Natural killer cell (primary cell): ENCODE measurements around the gene MEPCE. TPM values are rescaled to one million over a fixed set of nuclear protein-coding genes. Genes with fewer than 3 reads are reported as not detected.

Experiments used
- ATAC-seq, 3 donors: fragments of 150-1000 bp in 2 of 3; fragments of 200-7000 bp in 1 of 3; cut with Tn5 transposase; 1 replicate in 1 of 3; 2 replicates in 2 of 3; pipeline ENCODE4 v1.10.0; 2021; ENCODE audit warnings: mild to moderate bottlenecking in 2 of 3, moderate library complexity in 2 of 3
- DNase-seq, 2 donors: peaks; one replicate each; pipeline versions ENCODE4 v3.0.0 to v3.0.0-alpha.2; 2013 to 2021; ENCODE audit warnings: mixed read lengths in 1 of 2
- H3K27ac ChIP-seq: one replicate; pipeline ENCODE4 v1.5.1; 2013; ENCODE audit warnings: mild to moderate bottlenecking, low read length
- H3K27me3 ChIP-seq: one replicate; pipeline ENCODE4 v1.6.1; 2013; ENCODE audit warnings: low read length; ENCODE audit not compliant: control insufficient read depth, insufficient read depth
- H3K36me3 ChIP-seq: one replicate; pipeline ENCODE4 v1.6.1; 2013; ENCODE audit warnings: low read length; ENCODE audit not compliant: control insufficient read depth, insufficient read depth
- H3K4me1 ChIP-seq: one replicate; pipeline ENCODE4 v1.6.1; 2013; ENCODE audit warnings: low read length; ENCODE audit not compliant: control insufficient read depth, insufficient read depth
- H3K4me3 ChIP-seq: one replicate; pipeline ENCODE4 v1.5.1; 2013; ENCODE audit warnings: low read length
- H3K9me3 ChIP-seq: one replicate; pipeline ENCODE4 v1.6.1; 2013; ENCODE audit warnings: low read length; ENCODE audit not compliant: control insufficient read depth, insufficient read depth
- H3K27ac Mint-ChIP-seq, 2 donors: one replicate each; pipeline ENCODE4 v1.8.0; 2022; ENCODE audit warnings: mild to moderate bottlenecking in 2 of 2, mixed read lengths in 2 of 2, moderate library complexity in 1 of 2
- H3K27me3 Mint-ChIP-seq, 2 donors: one replicate each; pipeline ENCODE4 v1.8.0; 2022; ENCODE audit warnings: low read depth in 2 of 2, mixed read lengths in 2 of 2
- H3K36me3 Mint-ChIP-seq: one replicate; pipeline ENCODE4 v1.8.0; 2022; ENCODE audit warnings: mixed read lengths
- H3K4me1 Mint-ChIP-seq, 2 donors: one replicate each; pipeline ENCODE4 v1.8.0; 2022; ENCODE audit warnings: mixed read lengths in 2 of 2
- H3K4me3 Mint-ChIP-seq: one replicate; pipeline ENCODE4 v1.8.0; 2022; ENCODE audit warnings: mild to moderate bottlenecking, moderate library complexity, mixed read lengths
- H3K9me3 Mint-ChIP-seq, 2 donors: one replicate each; pipeline ENCODE4 v1.8.0; 2022; ENCODE audit warnings: mixed read lengths in 2 of 2
- WGBS: methylation state at CpG from one replicate; pipeline ENCODE4 v1.1.7; 2013; ENCODE audit warnings: missing lambda C conversion rate; ENCODE audit not compliant: insufficient coverage; 5-methylcytosine and 5-hydroxymethylcytosine counted together
- intact Hi-C: fragments of 100-400 bp; cut with micrococcal nuclease; formaldehyde crosslinking; loops from one replicate; pipeline ENCODE4 v1.14.2; 2022
- total RNA-seq, 4 donors: library from RNA; stranded (reverse); fragments of 120-200 nt in 1 of 4; gene quantifications; one replicate each; pipeline versions ENCODE4 v1.2.3 to v1.2.4, GENCODE V29; 2013 to 2022
- TF ChIP-seq, protein P1 (sequence below): fragments of 200-600 bp; IDR thresholded peaks from one replicate; pipeline ENCODE4 v1.8.0; 2022; ENCODE audit warnings: antibody characterized with exemption

Gene MEPCE
- total RNA-seq, 3 donors from 2014 or later (not counting 1 experiment from before 2014, with no cell fraction given) = 48.1 to 54.9 (median 54.1) TPM

DNA sequence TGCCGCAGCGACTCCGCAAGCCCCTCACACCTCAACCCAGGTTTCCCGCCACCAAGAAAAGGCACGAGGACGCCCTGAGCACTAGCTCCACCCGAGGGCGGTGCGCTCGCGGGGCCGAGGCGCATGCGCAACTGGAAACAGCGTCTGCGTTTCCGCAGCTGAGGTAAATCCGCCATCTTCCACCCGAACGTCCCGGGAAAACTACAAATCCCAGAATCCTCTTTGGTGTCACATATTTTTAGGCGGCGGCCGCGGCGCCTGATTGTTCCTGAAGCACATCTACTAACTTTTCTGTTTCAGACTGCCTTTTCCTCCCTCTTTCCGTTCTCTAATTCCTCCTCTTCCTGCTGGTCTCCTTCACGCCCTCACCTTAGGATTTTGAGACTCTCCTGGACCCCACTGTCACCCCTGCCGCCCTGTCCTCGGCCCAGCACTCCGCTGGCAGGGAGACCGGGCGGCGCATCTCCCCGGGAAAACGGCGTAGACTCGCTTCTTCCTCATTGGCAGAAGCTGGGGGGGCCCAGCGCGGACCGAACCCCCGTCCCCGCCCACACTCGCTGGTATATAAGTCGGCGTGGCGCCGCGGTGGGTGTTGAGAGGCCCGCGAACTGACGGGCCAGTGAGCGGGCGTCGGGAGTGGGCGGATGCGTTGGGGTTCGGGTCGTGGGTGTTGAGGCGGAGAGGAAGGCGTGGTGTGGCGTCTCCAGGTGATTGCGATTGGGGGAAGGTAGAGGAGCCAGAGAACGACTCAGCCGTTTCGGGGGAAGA, 1.2 kb upstream of the MEPCE start, which contains the start of gene ZCWPW1:
Gene ZCWPW1, minus strand, starts transcription at position 505 of the 768 bp plus-strand sequence. CDS start 8,054 bp downstream, outside the sequence.
- under 1% methylated on average over 66 of the region's 66 CpGs for WGBS
- H3K27ac Mint-ChIP-seq = peak within 1 kb of the TSS; percentile 97 to 99
- peak; percentile 96 to 99 for DNase-seq
- Histone ChIP-seq H3K4me1 (peaks cover 40% of the 10 kb centered on the region), H3K9me3 (no peaks in the 10 kb centered on the region), H3K4me3 (peak within 1 kb of the TSS; percentile 99), H3K27me3 (no peaks in the 10 kb centered on the region), H3K27ac (peak within 1 kb of the TSS; percentile 99), H3K36me3 (peaks cover 13% of the 10 kb centered on the region)
- peak; percentile 47 to 72 (median 55) for ATAC-seq
- TF ChIP-seq, protein P1, sequence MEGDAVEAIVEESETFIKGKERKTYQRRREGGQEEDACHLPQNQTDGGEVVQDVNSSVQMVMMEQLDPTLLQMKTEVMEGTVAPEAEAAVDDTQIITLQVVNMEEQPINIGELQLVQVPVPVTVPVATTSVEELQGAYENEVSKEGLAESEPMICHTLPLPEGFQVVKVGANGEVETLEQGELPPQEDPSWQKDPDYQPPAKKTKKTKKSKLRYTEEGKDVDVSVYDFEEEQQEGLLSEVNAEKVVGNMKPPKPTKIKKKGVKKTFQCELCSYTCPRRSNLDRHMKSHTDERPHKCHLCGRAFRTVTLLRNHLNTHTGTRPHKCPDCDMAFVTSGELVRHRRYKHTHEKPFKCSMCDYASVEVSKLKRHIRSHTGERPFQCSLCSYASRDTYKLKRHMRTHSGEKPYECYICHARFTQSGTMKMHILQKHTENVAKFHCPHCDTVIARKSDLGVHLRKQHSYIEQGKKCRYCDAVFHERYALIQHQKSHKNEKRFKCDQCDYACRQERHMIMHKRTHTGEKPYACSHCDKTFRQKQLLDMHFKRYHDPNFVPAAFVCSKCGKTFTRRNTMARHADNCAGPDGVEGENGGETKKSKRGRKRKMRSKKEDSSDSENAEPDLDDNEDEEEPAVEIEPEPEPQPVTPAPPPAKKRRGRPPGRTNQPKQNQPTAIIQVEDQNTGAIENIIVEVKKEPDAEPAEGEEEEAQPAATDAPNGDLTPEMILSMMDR = no peak
- peaks cover 42 to 62% of the 10 kb centered on the region in 2 donors for H3K4me1 Mint-ChIP-seq
- intact Hi-C loops = loop anchor here (1.0 to 10.0 kb wide), 4 partner anchors 32 to 204 kb away; no protein-coding TSS in a partner anchor
- H3K4me3 Mint-ChIP-seq = peak within 1 kb of the TSS; percentile 96
- no peaks in the 10 kb centered on the region for H3K36me3 Mint-ChIP-seq
- no peaks in the 10 kb centered on the region for H3K9me3 Mint-ChIP-seq
- peaks cover 0 to 5% of the 10 kb centered on the region in 2 donors for H3K27me3 Mint-ChIP-seq

DNA sequence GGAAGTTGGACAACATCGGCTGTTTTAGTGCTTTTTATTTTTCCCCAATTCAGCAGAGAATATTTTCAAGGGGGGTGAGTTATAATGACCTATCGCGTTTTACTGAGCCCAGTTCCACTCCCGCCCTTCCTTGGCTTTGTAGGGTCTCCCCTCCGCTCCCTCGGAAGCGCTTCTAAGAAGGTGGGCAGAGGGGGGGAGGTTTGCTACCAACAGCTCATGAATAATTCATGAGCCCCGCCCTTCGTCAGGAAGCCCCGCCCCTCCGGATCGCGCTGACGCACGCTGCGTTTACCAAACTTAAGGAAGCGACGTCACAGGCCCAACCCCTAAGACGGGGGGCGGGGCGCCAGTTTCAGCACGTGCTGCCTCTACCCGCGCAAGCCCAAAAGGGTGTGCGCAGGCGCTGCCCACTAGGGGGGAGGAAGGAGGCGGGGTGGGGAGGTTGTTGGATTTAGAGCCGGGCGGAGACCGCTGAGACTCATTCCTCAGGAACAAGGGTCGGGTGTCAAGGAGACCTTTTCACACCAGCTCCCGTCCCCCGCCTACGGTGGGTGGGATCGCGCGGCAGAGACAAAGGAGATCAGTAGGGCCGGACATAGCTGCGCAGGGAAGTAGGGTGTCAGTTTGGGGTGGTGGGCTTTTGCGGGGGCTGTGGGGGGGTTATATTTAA, 529 bp upstream of the MEPCE start:
- intact Hi-C loops = loop anchor here (1.0 to 10.0 kb wide), 4 partner anchors 33 to 204 kb away; no protein-coding TSS in a partner anchor
- peak overlapping the region; percentile 96 for H3K4me3 Mint-ChIP-seq
- DNase-seq (peak; percentile 100), ATAC-seq (peak; percentile 57 to 79 (median 60))
- peak overlapping the region; percentile 97 to 99 for H3K27ac Mint-ChIP-seq
- H3K9me3 Mint-ChIP-seq = no peaks in the 10 kb centered on the region
- H3K36me3 ChIP-seq = peaks cover 20% of the 10 kb centered on the region
- no peaks in the 10 kb centered on the region for H3K27me3 ChIP-seq
- peak overlapping the region; percentile 99 for H3K4me3 ChIP-seq
- H3K27ac ChIP-seq = peak overlapping the region; percentile 99
- peaks cover 40% of the 10 kb centered on the region for H3K4me1 ChIP-seq
- TF ChIP-seq, protein P1 = no peak
- WGBS = 0% methylated on average over 40 of the region's 40 CpGs
- no peaks in the 10 kb centered on the region for H3K9me3 ChIP-seq
- peaks cover 41 to 61% of the 10 kb centered on the region in 2 donors for H3K4me1 Mint-ChIP-seq
- H3K27me3 Mint-ChIP-seq = peaks cover 0 to 5% of the 10 kb centered on the region in 2 donors
- H3K36me3 Mint-ChIP-seq = no peaks in the 10 kb centered on the region

DNA sequence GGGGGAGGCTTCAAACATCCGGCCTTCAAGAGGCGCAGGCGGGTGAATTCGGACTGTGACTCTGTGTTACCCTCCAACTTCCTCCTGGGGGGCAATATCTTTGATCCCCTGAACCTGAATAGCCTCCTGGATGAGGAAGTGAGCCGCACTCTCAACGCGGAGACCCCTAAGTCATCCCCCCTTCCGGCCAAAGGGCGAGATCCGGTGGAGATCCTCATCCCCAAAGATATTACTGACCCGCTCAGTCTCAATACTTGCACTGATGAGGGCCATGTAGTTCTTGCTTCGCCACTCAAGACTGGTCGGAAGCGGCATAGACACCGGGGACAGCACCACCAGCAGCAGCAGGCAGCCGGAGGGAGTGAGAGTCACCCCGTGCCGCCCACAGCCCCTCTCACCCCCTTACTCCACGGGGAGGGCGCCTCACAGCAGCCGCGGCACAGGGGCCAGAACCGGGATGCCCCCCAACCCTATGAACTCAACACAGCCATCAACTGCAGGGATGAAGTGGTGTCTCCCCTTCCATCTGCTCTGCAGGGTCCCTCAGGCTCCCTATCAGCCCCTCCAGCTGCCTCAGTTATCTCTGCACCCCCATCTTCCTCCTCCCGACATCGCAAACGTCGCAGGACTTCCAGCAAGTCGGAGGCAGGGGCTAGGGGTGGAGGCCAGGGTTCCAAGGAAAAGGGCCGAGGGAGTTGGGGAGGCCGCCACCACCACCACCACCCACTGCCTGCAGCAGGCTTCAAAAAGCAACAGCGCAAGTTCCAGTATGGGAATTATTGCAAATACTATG, 1.1 kb downstream of the MEPCE start:
- Mint-ChIP-seq H3K4me1 (peaks cover 51 to 66% of the 10 kb centered on the region in 2 donors), H3K27me3 (peaks cover 0 to 5% of the 10 kb centered on the region in 2 donors), H3K36me3 (no peaks in the 10 kb centered on the region), H3K4me3 (peak overlapping the region; percentile 81), H3K9me3 (no peaks in the 10 kb centered on the region), H3K27ac (peak overlapping the region; percentile 97 to 99)
- Histone ChIP-seq H3K4me3 (peak overlapping the region; percentile 99), H3K36me3 (peaks cover 24% of the 10 kb centered on the region), H3K27ac (peak overlapping the region; percentile 99), H3K4me1 (peaks cover 53% of the 10 kb centered on the region), H3K9me3 (no peaks in the 10 kb centered on the region), H3K27me3 (no peaks in the 10 kb centered on the region)
- DNase-seq = peak; percentile 56 to 64
- TF ChIP-seq, protein P1 = no peak
- intact Hi-C loops = no loop called here
- 19% methylated on average over 30 of the region's 31 CpGs for WGBS
- ATAC-seq = peak in 2 of 3 donors; percentile 4
